Fibroblast of skin of back (primary cell): Measurements from ENCODE around the gene SMG9.
"Not testable (repeated sequence)": the region's sequence is repeated elsewhere in the genome, so short reads cannot be mapped to it uniquely, and the experiment has no call there.

Experiments
- DNase-seq: peaks from one replicate; pipeline ENCODE4 v3.0.0-alpha.2; 2013

Gene SMG9

DNA sequence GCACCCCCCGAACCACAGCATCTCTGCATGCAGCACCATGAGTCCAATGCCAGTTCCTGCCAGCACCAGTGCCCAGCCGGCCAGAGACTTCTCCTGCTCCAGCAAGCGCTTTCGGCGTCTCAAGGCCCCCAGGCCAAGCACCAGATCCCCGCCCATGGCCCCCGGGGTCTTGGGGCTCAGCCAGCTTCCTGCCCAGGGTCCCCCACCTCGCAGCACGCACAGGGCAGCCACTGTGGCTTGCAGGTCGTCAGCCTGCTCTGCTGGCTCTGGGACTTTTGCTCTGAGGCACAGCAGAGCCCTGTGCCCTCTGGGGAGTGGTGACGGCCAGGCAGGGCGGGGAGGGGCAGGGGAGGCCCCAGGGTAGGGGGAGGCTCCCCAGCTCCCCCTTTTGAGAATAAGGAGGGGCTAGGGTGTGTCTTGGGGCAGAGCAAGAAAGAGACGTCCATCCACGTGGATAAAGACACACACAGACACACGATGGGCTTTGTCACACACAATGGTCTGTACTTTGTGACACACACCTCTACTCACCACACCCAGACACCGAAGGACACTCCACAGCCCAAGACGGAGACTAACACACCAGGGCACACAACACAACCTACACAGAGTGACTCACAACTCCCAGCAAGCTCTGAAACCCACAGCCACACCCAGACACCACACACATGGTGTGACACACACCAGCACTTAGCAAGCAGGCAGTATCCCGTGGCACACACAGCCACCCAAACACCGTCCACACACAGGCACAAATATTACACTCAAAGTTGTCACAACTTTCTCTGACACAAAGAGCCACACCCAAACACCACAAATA lies 26.2 kb upstream of the SMG9 start, which contains the start of gene KCNN4:
TSS of gene KCNN4 (minus strand) at position 268 of the 820 bp plus-strand sequence. CDS start at position 156, 112 bp downstream.
- DNase-seq = peak; percentile 80

DNA sequence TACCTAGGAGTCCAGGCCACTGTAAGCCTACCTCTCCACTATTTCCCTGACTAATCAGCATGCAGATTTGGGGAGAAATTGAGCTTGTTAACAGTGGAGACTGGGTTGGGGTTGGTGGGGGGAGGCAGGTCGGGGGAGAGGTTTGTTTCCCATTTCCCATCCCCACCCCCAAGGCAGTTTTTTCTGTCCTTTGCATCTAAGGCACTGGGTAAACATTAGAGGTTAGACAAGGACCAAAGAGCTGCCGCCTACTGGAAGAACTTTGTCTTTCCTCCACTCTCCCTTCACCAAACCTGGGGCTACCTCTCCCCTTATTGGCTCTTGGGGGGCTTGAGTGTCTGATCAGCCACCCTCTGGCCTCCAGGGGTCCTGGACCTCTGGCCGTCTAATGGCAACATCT lies 25.1 kb upstream of the SMG9 start:
- DNase-seq = no peak

DNA sequence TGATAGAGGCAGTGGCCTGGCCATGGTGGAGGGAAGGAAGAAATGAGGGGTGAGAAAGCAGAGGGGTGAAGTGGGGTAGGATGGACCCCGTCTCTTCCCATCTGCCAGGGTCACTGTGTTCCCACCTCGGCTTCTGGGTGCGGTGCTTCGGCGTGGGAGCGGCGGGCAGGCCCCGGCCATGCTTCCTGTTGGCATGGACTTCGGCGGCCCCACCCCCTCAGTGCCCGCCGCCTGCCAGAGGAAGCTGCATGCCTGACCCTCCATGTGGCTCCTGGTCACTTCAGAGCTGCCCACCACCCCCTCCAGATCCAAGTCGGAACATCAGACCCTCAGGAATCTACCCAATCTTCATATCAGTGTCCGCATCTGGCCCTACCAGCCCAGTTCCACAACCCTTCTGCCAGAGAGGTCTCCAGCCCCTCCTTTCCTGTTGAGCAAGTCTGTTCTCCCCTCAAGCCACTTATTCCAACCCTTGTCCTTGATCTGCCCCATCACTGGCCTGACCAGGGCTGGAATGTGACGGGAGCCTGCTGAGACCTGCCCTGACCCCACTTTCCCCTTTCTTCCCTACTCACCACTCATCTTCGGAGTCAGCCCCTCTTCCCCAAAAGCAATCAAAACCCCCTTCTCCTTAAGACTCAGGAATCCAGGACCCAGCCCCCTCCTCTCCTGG lies 24.5 kb upstream of the SMG9 start:
- DNase-seq = no peak

DNA sequence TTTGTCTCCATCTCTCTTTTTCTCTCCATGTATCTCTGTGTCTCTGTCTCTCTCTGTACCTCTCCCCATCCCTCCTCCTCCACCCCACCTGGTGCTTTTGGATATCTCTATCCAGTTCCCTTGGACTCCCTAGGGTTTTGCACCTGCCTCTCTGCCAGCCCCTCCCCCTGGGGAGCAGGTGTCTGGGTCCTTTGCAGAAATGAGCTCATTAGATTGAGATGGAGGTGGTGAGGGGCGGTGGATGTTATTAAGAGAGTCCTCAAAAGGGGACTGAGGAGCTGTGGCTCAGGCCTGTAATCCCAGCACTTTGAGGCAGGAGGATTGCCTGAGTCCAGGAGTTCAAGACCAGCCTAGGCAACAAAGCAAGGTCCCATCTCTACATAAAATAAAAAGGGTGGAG lies 23.9 kb upstream of the SMG9 start:
- DNase-seq = no peak

DNA sequence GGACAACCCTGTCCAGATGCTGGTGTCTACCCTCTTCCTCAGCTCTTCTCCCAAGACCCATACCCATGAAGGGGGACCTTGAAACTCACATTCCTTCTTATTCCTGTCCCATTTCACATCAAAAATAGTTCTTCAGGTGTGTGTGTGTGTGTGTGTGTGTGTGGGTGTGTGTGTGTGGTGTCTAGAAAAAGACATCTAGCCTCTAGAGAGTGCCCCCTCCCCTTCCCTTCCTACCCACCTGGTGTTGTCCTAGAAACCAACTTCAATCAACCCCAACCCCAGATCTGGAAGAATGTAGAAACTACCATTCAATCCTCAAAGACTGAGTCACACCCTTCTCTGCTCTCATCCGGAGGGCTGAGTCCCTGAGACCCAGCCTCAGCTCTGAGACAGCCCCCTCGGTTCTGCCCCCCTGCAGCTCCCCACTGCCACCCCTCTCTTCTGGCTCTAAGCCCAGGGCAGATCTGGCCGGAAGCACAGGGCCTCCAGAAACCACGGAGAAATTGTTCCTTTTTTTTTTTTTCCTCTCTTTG lies 22.5 kb upstream of the SMG9 start:
- peak; percentile 81 for DNase-seq

DNA sequence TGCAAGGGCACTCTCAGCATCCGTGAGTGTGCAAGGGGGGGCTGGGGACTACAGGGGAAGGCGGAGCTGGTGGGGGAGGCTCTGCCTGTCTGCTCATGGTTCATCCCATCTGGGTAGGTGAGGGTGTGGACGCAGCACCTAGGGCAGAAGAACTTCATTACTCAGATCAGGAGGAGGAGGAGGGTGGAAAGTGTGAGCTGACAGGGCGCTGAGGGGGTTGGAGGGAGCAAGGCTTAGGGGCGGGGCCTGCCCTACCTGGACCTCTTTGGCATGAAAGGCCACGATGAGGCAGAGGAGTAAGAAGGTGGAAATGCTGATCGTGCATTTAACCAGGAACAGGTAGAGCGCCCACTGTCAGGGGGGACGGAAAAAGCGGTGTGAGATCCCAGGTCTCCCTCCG lies 21.5 kb upstream of the SMG9 start:
- DNase-seq = no peak

DNA sequence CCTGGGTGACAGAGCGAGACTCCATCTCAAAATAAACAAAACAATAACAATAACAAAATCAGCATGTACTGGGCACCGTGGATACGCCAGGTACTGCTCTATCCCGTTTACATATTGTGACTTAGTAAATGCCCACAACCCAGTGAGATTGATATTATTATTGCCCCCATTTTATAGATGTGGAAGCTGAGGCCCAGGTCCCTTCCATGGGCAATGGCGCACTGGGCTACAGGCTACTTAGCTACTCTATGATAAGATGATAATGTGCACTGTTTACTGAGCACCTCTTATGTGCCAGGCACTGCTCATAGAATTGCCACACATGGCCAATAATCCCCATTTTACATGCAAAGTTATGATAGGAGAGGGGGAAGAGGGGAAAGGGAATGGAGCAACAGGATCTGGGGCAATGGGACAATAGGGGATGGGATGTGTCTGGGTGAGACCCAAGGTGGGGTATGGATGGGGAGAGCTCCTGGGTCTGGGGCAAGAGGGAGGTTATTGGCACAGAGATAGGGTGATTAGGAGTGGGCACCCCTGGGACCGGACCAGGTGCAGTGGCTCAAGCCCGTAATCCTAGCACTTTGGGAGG lies 20.6 kb upstream of the SMG9 start:
- DNase-seq = no peak

DNA sequence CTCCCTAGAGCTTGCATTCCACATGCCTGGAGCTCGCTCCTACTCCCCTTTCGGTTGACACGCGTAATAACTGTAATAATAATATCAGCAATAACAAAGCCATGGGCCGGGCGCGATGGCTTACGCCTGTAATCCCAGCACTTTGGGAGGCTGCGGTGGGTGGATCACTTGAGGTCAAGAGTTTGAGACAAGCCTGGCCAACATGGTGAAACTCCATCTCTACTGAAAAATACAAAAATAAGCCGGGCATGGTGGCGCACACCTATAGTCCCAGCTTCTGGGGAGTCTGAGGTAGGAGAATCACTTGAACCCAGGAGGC lies 20.1 kb upstream of the SMG9 start:
- DNase-seq = peak; percentile 40

DNA sequence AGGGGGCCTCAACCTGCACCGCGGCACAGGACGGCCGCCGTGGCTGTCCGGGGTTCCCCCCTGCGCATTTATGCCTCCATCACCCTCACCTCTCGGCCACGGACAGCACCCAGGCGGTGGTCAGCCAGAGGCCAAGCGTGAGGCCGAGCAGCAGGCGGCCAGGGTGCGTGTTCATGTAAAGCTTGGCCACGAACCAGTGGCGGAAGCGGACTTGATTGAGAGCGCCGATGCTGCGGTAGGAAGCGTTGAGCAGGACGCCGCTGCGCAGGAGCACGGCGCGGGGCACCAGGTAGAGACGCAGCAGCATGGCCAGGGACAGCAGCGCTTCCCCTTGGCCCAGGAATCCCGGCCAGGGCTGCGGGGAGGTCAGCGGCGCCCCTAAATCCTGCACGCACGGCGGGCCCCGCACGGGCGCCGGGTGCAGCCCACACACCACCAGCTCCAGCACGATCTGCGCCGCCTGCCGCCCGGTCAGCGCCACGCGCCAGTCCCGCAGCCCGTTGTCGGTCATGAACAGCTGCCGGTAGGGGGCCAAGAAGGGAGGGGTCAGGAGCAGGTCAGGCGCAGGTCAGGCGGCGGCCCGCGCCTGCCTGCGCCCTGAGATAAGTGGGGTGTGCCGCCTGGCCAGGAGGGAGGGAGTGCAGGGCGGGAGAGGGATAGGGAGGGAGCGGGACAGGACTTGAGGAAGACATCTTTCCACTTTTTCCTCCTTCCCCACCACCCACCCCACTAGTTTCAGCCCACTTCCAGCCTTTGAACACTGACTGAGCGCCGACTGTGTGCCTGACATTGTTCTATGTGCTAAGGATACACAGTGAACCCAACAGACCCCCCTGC lies 19.6 kb upstream of the SMG9 start:
- peak; percentile 69 for DNase-seq

DNA sequence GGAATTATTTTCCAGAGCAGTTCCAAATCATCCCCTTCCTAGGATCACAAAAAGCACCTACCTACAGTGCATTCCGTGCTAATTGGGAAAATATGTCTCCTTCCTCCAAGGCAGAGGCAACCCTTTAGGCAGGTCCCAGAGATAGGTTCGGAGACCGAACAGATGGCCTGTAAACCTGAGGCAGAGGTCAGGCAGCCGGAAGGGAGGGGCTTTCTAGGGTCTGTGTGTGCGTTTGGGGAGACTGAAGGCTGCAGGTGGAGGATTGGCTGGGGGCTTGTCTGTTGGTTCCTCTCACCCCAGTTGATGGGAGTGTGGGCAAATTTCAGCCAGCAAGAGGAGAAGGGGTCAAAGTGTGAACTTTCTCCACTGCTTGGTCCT lies 19.0 kb upstream of the SMG9 start:
- no peak for DNase-seq

DNA sequence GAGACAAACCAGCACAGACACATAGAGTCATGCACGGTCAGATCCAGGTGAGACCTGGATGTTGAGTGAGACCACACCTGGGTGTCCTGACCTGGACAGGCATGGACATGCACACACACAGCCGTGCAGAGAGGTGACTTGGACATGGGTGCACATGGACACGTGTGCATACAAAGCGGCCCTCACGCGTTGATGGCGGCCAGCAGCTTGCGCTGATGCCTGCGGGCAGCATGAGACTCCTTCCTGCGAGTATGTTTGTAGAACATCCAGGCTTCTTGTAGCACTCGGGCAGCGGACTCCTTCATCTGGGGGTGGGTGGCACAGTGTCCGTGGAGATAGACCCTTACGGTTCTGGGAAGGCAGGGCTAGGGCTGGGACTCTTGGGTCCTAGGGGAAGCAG lies 14.5 kb upstream of the SMG9 start:
- DNase-seq = no peak

DNA sequence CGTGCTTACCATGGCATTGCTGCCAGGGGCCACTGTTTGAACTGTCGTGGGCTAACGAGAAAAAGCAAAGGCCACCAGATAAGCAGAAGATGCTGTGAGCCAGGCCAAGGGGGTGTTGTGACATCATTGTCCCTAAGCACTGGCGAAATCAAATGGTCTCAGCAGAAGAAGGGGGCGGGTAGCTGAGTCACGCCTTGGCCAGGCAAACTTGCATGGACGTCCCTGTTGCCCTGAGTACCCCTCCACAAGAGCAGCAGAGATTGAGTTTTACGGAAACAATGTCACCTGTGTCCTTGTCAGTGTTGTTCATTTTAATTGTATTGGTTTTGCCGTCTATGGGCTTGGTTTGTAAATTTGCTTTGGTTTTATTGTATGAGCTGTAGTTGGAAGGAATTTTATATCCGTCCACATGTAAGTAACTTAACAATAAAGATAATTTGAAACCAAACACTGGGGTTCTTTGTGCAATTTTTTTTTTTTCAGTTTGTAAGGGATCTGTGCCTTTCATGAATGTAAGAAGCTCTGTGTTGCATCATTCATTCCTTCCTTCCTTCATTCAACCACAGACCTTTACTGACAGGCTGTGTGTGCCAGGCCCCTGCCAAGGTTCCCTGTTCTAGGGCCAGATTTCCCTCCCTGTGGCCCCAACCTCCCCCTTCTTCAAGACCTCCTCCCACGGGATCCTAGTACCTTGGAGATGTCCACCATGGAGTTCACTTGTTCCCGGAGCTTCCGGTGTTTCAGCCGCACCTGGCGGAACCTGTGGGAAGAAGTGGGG lies 13.7 kb upstream of the SMG9 start:
- no peak for DNase-seq

DNA sequence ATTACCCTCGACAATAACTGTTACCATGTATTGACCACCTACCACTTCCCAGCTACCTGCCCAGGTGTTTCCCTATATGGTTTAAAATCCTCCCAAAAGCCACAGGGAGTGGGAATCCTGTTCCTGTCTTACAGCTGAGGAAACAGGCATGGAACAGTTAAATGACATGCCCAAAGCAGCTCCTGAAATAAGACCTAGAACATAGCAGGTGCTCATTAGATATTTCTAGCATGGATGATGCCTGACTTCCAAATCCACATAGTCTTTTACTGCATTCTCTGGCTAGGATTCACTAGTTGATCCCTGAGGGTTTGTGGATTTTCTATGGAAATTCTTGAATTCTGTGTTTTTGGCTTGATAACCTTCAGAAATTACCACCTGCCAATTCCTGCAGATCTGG lies 13.1 kb upstream of the SMG9 start:
- no peak for DNase-seq

DNA sequence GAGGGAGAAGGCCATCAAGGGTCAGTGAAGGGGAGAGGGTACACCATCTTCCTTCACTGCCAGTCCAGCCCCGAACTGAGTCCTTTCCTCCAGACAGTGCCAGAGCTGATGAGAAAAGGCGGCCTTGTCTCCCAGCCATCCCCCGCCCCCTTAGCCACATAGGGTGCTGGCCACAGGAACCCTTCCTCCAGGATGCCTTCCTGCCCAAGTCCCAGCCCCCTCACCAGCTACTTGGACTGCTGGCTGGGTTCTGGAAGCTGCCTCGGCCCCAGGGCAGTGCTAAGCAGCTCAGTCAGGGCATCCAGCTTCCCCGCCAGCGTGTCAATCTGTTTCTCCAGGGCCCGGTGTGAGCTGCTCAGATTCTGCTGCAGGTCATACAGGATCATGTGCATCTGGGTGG lies 12.6 kb upstream of the SMG9 start:
- DNase-seq = no peak

DNA sequence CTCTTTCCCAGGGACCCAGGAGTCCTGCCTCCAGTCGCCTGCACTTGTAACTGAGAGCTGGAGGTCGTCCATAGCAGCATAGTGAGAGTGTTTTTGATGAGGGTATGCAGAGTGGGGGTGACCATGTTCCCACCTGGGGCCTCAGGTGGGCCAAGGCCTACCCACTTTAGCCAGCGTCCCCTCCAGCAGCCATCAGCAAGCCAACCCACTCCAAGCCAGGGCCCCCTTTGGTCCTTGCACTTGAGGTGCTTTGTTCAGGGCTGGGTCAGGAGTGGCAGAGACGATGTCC lies 11.9 kb upstream of the SMG9 start:
- DNase-seq = no peak

DNA sequence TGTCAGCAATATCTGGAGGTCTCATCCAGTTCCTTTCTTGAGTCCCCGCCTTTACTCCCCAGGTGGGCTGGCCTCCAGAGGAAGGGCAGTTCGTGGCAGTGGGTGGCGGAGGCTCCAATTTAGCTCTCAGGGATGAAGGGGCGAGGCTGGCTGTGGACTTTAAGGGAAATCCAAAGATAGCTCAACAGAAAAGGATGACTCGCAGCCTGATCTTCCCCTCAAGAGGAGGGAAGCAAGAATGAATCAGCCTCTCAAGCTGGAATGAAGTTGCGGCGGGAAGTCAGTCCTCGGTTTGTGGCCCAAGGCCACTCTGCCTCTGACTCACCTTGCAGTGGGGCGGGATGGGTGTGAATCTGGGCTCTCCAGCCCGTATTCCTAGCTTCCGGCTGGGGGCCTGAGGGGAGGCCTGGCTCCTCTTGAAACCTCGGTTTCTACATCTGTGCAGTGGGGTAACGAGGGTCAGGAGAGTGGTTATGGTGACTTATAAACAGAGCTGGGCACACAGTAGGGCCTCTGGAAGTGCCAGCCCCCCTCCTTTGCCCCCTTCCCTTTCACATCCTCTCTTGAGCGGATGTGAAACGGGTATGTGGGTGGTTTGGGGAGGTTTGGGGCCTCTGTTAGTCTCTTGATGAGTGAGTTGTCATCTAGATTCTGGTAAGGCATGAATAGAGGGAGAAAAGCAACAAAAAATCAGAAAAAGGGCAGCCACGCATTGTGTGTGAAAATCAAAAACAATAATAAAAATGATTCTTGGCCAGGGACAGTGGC lies 10.5 kb upstream of the SMG9 start:
- DNase-seq = peak; percentile 99

DNA sequence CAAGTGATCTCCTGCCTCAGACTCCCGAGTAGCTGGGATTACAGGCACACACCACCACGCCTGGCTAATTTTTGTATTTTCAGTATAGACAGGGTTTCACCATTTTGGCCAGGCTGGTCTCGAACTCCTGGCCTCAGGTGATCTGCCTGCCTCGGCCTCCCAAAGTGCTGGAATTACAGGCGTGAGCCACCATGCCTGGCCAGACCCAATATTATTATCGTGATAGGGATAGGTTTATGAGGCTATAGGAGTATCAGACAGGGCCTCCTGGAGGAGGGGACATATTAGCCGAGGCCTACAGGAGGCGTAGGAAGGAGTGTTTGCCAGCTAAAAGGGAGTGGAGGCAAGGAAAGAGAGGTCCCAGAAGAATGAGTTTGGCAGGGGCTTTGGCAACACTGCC lies 9.9 kb upstream of the SMG9 start:
- not testable (repeated sequence) for DNase-seq

DNA sequence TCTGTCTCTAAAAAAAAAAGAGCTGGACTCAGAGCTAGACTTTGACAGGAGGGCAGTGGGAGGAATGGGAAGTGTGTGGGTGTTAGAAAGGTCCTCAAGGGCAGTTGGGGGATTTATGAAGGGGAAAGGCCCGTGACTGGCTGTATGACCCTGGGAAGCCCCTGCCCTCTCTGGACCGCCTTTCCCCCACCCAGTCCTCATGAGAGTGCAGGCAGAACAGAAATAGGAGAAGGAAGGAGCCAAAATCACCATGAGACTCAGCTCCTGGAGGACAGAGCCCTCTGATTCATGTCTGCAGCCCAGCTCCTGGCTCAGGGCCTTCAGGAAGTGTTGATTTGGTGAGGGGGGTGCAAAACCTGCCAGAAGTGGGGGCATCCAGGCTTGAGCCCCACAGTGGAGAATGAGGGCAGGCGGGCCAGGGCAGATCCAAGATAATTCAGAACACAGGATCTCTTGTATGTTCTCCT lies 8.7 kb upstream of the SMG9 start:
- DNase-seq = peak; percentile 36

DNA sequence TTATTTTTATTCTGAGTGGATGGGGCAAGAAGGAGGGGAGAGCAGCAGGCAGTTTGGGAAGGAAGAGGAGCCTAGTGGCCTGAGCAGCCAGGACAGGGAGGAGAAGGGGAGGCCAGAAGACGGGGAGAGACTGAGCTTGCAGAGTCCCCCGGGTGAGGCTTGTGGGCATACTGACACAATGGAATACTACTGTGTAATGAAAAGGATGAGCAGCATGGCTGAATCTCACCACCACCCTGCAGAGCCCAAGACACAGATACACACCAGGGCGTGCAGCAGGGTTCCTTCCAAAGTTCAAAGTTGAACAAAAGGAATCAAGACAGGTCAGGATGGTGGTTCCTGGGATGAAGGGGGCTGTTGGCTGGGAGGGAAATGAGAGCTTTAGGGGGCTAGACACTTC lies 8.1 kb upstream of the SMG9 start:
- no peak for DNase-seq

DNA sequence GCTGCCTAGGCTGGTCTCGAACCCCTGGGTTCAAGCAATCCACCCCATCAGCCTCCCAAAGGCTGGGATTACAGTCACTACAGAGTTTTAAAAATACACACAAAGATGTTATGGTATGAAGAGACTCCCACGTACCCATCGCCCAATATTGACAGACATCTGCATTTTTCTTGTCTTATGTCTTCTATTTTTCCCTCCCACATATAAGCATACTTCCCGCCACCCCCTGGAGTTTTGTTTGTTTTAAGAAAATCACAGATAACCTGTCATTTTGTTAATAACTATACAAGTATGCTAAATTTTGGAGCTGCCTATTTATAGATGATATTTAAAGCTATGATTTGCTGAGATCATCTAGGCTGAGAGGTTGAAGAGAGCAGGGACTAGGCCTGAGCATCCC lies 6.2 kb upstream of the SMG9 start:
- DNase-seq = peak; percentile 90

DNA sequence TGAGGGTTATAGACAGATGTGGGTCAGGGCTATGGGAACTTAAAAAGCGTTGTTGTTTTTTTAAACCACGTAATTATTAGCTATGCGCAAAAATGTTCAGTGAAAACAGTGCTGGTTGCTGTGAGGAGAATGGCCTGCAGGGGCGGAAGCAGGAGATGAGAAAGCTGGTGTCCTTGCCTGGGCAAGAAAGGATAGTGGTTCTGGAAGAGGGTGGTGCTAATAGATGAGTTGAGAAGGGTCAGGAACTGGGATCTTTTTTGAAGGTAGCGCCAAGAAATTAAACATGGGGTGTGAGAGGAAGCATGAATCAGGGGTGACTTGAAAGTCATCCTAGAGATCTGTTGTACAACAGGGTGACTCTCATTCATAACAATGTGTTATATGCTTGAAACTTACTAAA lies 4.8 kb upstream of the SMG9 start:
- DNase-seq = peak; percentile 90
